Renal pelvis (tissue), 4 donors: ENCODE measurements around the gene CD28. TPM values are rescaled to one million over a fixed set of nuclear protein-coding genes. Genes with fewer than 3 reads are reported as not detected.

ENCODE experiments used
- DNase-seq: peaks from one replicate; pipeline ENCODE4 v3.0.0-alpha.2; 2013
- polyA plus RNA-seq, 3 donors: library from polyadenylated mRNA; unstranded; fragments of 120-200 nt; gene quantifications; one replicate each; pipeline ENCODE4 v1.2.1, GENCODE V29; 2013; ENCODE audit not compliant: insufficient read length in 3 of 3

Gene CD28
- polyA plus RNA-seq, 3 donors: 1.1 to 1.9 (median 1.6) TPM

- no peak for DNase-seq
Measured at GRCh38 chr2:203711399-203711798, 5.0 kb downstream of the CD28 start.

GRCh38 chr2:203713381-203713780, 6.9 kb downstream of the CD28 start:
- DNase-seq: no peak

GRCh38 chr2:203714112-203714511, 7.7 kb downstream of the CD28 start:
- DNase-seq: no peak

GRCh38 chr2:203715744-203716143, 9.3 kb downstream of the CD28 start:
- no peak for DNase-seq

- no peak for DNase-seq
Measured at GRCh38 chr2:203718087-203718486, 11.6 kb downstream of the CD28 start.

- no peak for DNase-seq
Measured at GRCh38 chr2:203719456-203720410, 13.3 kb downstream of the CD28 start.

GRCh38 chr2:203720915-203721672, 14.7 kb downstream of the CD28 start:
- no peak for DNase-seq

- no peak for DNase-seq
Measured at GRCh38 chr2:203721781-203722300, 15.4 kb downstream of the CD28 start.

GRCh38 chr2:203722411-203722810, 16.0 kb downstream of the CD28 start:
- no peak for DNase-seq

- no peak for DNase-seq
Measured at GRCh38 chr2:203728321-203728720, 21.9 kb downstream of the CD28 start.

GRCh38 chr2:203730076-203730729, 23.8 kb downstream of the CD28 start:
- no peak for DNase-seq

GRCh38 chr2:203730883-203731282, 24.4 kb downstream of the CD28 start:
- no peak for DNase-seq

- DNase-seq: no peak
Measured at GRCh38 chr2:203732092-203732952, 25.9 kb downstream of the CD28 start.

GRCh38 chr2:203732953-203733510, 26.6 kb downstream of the CD28 start:
- DNase-seq: no peak

- DNase-seq: no peak
Measured at GRCh38 chr2:203733684-203734083, 27.2 kb downstream of the CD28 start.

- no peak for DNase-seq
Measured at GRCh38 chr2:203734276-203734983, 28.0 kb downstream of the CD28 start.

GRCh38 chr2:203737360-203737759, 30.9 kb downstream of the CD28 start:
- no peak for DNase-seq

- no peak for DNase-seq
Measured at GRCh38 chr2:203739351-203739750, 32.9 kb downstream of the CD28 start.

GRCh38 chr2:203740871-203741281, 34.4 kb downstream of the CD28 start:
- no peak for DNase-seq

- DNase-seq: no peak
Measured at GRCh38 chr2:203741566-203741965, 35.1 kb downstream of the CD28 start.
